Measurements from ENCODE around the gene ABI2. TPM values are rescaled to one million over a fixed set of nuclear protein-coding genes. Genes with fewer than 3 reads are reported as not detected.

Gene ABI2
- total and polyA plus RNA-seq, 2 of the 4 experiments (the other 2 are of a cell fraction) = 35.7 to 54.0 TPM

DNA sequence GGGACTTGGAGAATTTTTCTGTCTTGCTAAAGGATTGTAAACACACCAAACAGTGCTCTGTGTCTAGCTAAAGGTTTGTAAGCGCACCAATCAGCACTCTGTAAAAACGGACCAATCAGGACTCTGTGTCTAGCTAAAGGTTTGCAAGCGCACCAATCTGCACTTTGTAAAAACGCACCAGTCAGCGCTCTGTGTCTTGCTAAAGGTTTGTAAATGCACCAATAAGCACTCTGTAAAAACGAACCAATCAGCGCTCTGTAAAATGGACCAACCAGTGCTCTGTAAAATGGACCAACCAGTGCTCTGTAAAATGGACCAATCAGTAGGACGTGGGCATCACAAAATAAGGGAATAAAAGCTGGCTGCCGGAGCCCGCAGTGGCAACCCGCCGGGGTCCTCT lies 16.5 kb downstream of the ABI2 start:
- ATAC-seq (ENCODE audit: low read depth) (no peak), DNase-seq (no peak)
- H2AFZ ChIP-seq (replicated peaks; ENCODE audit: low read length, poor library complexity) = no peak overlapping the region
- no peak overlapping the region for H3K4ac ChIP-seq (ENCODE audit: low read depth, low read length)
- H2BK5ac ChIP-seq (ENCODE audit: low read depth, low read length, poor library complexity, severe bottlenecking) = no peak overlapping the region
- ChIA-PET CTCF (no interaction called here), POLR2A (ENCODE audit: unreplicated experiment) (no interaction called here)
- no peak overlapping the region for H2BK20ac ChIP-seq (ENCODE audit: low read depth, low read length)
- no peak overlapping the region for H2BK120ac ChIP-seq (ENCODE audit: low read depth, low read length)
- H3K9ac ChIP-seq (ENCODE audit: low read depth, low read length) = no peak overlapping the region
- dilution Hi-C loops (cut with HindIII; ENCODE audit: low sequenced_read_pairs, unreplicated experiment) (no loop called here), in situ Hi-C loops (cut with MboI; ENCODE audit: low sequenced_read_pairs) (no loop called here), intact Hi-C loops (cut with micrococcal nuclease) (no loop called here)
- no peak overlapping the region for H4K91ac ChIP-seq (ENCODE audit: insufficient read depth, low read depth, low read length)
- H3K27ac ChIP-seq (ENCODE audit: insufficient read depth, low read length) = no peak overlapping the region
- H3K14ac ChIP-seq (replicated peaks; ENCODE audit: low read depth, low read length) = no peak overlapping the region
- WGBS, 2 experiments (ENCODE audit: extremely low coverage in 2 of 2, insufficient read length in 1 of 2) = 100% methylated on average over 10 of the region's 12 CpGs; no CpG with 5 or more reads in 1 of the 2 experiments
- H3K4me3 ChIP-seq (ENCODE audit: insufficient read depth, low read depth, low read length) = no peak overlapping the region
- no peak overlapping the region for H3K56ac ChIP-seq (ENCODE audit: extremely low read depth, insufficient read depth, low read length)
- H4K20me1 ChIP-seq (ENCODE audit: insufficient read depth, low read length) = peaks cover 8% of the 10 kb centered on the region; the same call in 1 of the 2 replicates
- no peaks in the 10 kb centered on the region for H3K27me3 ChIP-seq (ENCODE audit: control insufficient read depth, insufficient read depth, low read length)
- H3K79me1 ChIP-seq (ENCODE audit: low read depth in 1 of 2, low read length in 2 of 2) = peaks cover 48 to 63% of the 10 kb centered on the region in 2 experiments
- BruUV-seq (replicated peaks) = no TSS peak
- no peak overlapping the region for H4K8ac ChIP-seq (ENCODE audit: low read depth in 2 of 2, low read length in 2 of 2)
- no peak overlapping the region for H3K23ac ChIP-seq (ENCODE audit: low read depth, low read length)
- H3K18ac ChIP-seq (ENCODE audit: low read depth, low read length) = no peak overlapping the region
- peaks cover 4% of the 10 kb centered on the region for H3K36me3 ChIP-seq (ENCODE audit: control insufficient read depth, insufficient read depth, low read length)
- peaks cover 7% of the 10 kb centered on the region; the same call in 1 of the 2 replicates for H3K9me1 ChIP-seq (ENCODE audit: insufficient read depth, low read length)
- no peak overlapping the region for H3K4me2 ChIP-seq (ENCODE audit: low read depth, low read length)
- no peaks in the 10 kb centered on the region for H3K9me3 ChIP-seq (ENCODE audit: control insufficient read depth, insufficient read depth, low read length)
- no peak overlapping the region for H2BK15ac ChIP-seq (ENCODE audit: low read depth, low read length)
- no peak overlapping the region for H4K5ac ChIP-seq (ENCODE audit: low read depth, low read length)
- no peak overlapping the region for H2AK5ac ChIP-seq (ENCODE audit: low read depth, low read length)
- H3K4me1 ChIP-seq (ENCODE audit: control insufficient read depth, insufficient read depth, low read length) = peaks cover 6% of the 10 kb centered on the region
- H2AK9ac ChIP-seq (replicated peaks; ENCODE audit: low read depth, low read length, poor library complexity) = no peak overlapping the region
- TF ChIP-seq BHLHE40 (IDR thresholded peaks at IDR 0.05; ENCODE audit: low read depth, low read length) (no peak), POLR2A (IDR thresholded peaks at IDR 0.05; ENCODE audit: low read depth, low read length) (no peak), MAZ (IDR thresholded peaks at IDR 0.05; ENCODE audit: borderline replicate concordance, low read depth, low read length) (no peak), NFE2L2 (IDR thresholded peaks at IDR 0.05; ENCODE audit: low read depth, low read length) (no peak), MAFK (IDR thresholded peaks at IDR 0.05; ENCODE audit: low read depth, low read length) (peak; percentile 58; the same call in 1 of the 2 replicates), FOS (IDR thresholded peaks at IDR 0.05; ENCODE audit: low read depth, low read length) (no peak)
- TF ChIP-seq, protein P1, sequence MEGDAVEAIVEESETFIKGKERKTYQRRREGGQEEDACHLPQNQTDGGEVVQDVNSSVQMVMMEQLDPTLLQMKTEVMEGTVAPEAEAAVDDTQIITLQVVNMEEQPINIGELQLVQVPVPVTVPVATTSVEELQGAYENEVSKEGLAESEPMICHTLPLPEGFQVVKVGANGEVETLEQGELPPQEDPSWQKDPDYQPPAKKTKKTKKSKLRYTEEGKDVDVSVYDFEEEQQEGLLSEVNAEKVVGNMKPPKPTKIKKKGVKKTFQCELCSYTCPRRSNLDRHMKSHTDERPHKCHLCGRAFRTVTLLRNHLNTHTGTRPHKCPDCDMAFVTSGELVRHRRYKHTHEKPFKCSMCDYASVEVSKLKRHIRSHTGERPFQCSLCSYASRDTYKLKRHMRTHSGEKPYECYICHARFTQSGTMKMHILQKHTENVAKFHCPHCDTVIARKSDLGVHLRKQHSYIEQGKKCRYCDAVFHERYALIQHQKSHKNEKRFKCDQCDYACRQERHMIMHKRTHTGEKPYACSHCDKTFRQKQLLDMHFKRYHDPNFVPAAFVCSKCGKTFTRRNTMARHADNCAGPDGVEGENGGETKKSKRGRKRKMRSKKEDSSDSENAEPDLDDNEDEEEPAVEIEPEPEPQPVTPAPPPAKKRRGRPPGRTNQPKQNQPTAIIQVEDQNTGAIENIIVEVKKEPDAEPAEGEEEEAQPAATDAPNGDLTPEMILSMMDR (conservative IDR thresholded peaks at IDR 0.05; ENCODE audit: low read depth, low read length) = no peak
- TF ChIP-seq, protein P2, sequence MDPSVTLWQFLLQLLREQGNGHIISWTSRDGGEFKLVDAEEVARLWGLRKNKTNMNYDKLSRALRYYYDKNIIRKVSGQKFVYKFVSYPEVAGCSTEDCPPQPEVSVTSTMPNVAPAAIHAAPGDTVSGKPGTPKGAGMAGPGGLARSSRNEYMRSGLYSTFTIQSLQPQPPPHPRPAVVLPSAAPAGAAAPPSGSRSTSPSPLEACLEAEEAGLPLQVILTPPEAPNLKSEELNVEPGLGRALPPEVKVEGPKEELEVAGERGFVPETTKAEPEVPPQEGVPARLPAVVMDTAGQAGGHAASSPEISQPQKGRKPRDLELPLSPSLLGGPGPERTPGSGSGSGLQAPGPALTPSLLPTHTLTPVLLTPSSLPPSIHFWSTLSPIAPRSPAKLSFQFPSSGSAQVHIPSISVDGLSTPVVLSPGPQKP (IDR thresholded peaks at IDR 0.05; ENCODE audit: borderline replicate concordance, low read depth, low read length) = no peak
